Caco-2 (cell line): ENCODE data around the gene YTHDC1. TPM values are rescaled to one million over a fixed set of nuclear protein-coding genes. Genes with fewer than 3 reads are reported as not detected.

ENCODE experiments used
- BruUV-seq: library from RNA; stranded (reverse); fragments of 400-500 nt; replicated peaks from 2 replicates; lab custom pipeline; 2021; lab: Mats Ljungman, UMichigan
- CTCF ChIA-PET: fragments of 300-600 bp; sonication (Branson Sonifier 250); formaldehyde crosslinking; loops from one replicate; lab custom pipeline; 2022; ENCODE audit warnings: antibody characterized with exemption; lab: Charles Lee
- POLR2A ChIA-PET: fragments of 300-600 bp; sonication (Branson Sonifier 250); formaldehyde crosslinking; loops from one replicate; lab custom pipeline; 2022; ENCODE audit warnings: antibody characterized with exemption; lab: Charles Lee
- DNase-seq, 2 experiments: peaks; one replicate each; pipeline versions ENCODE4 v3.0.0 to v3.0.0-alpha.2; 2020 to 2022
- H3K27me3 ChIP-seq: replicated peaks from 2 replicates; pipeline ENCODE4 v1.6.0; 2011; ENCODE audit warnings: low read length; ENCODE audit not compliant: control insufficient read depth, insufficient read depth
- H3K36me3 ChIP-seq: 2 replicates; pipeline ENCODE4 v1.5.1; 2011; ENCODE audit warnings: low read length; ENCODE audit not compliant: control insufficient read depth, insufficient read depth
- H3K4me1 ChIP-seq: fragments of 250-450 bp; sonication (Bioruptor Pico); 2 replicates; pipeline ENCODE4 v1.5.1; 2020; ENCODE audit warnings: mild to moderate bottlenecking
- H3K4me3 ChIP-seq: 2 replicates; pipeline ENCODE4 v1.5.1; 2011; ENCODE audit warnings: low read depth, mild to moderate bottlenecking, control low read depth, low read length
- H3K9me3 ChIP-seq: fragments of 250-450 bp; sonication (Bioruptor Pico); 2 replicates; pipeline ENCODE4 v1.5.1; 2020; ENCODE audit warnings: mild to moderate bottlenecking, moderate library complexity
- H3K27ac Mint-ChIP-seq: one replicate; pipeline ENCODE4 v1.8.0; 2022; ENCODE audit warnings: mixed read lengths; ENCODE audit not compliant: unreplicated experiment
- H3K27me3 Mint-ChIP-seq: one replicate; pipeline ENCODE4 v1.8.0; 2022; ENCODE audit warnings: mixed read lengths; ENCODE audit not compliant: insufficient read depth, unreplicated experiment
- H3K36me3 Mint-ChIP-seq: one replicate; pipeline ENCODE4 v1.8.0; 2022; ENCODE audit warnings: mild to moderate bottlenecking, mixed read lengths; ENCODE audit not compliant: insufficient read depth, unreplicated experiment
- H3K4me1 Mint-ChIP-seq: one replicate; pipeline ENCODE4 v1.8.0; 2022; ENCODE audit warnings: low read depth, mixed read lengths; ENCODE audit not compliant: unreplicated experiment
- H3K4me3 Mint-ChIP-seq: one replicate; pipeline ENCODE4 v1.8.0; 2022; ENCODE audit warnings: mild to moderate bottlenecking, moderate library complexity, mixed read lengths; ENCODE audit not compliant: unreplicated experiment
- H3K9me3 Mint-ChIP-seq: one replicate; pipeline ENCODE4 v1.8.0; 2022; ENCODE audit warnings: mixed read lengths; ENCODE audit not compliant: unreplicated experiment
- CTCF ChIP-seq, 2 experiments: fragments of 200-600 bp in 1 of 2; IDR thresholded peaks; 1 replicate in 1 of 2; 2 replicates in 1 of 2; pipeline versions ENCODE4 v1.5.1 to v1.8.0; 2011 to 2022; ENCODE audit warnings: antibody characterized with exemption in 1 of 2, control low read depth in 1 of 2, inconsistent platforms in 1 of 2, low read depth in 1 of 2, low read length in 1 of 2, mild to moderate bottlenecking in 1 of 2, moderate library complexity in 1 of 2; ENCODE audit not compliant: insufficient read depth in 1 of 2, severe bottlenecking in 1 of 2, unreplicated experiment in 1 of 2
- intact Hi-C: fragments of 100-400 bp; cut with micrococcal nuclease; formaldehyde crosslinking; loops from one replicate; pipeline ENCODE4 v1.10.0; 2022; ENCODE audit not compliant: unreplicated experiment
- total RNA-seq: library from RNA; stranded (reverse); gene quantifications from 2 replicates; pipeline ENCODE4 v1.2.3, GENCODE V29; 2022

YTHDC1 gene
- total RNA-seq, 1 experiment from 2014 or later = 101 TPM

GRCh38 chr4:68278029-68278428 is 71.9 kb downstream of the YTHDC1 start:
- no peak overlapping the region for H3K4me3 Mint-ChIP-seq
- intact Hi-C loops = loop anchor here (10.0 kb wide), 2 partner anchors 377 to 1337 kb away; no protein-coding TSS in a partner anchor
- Histone ChIP-seq H3K9me3 (0 out of 2 replicates have a peak, but pooled peaks cover 6% of the 10 kb centered on the region), H3K36me3 (no peaks in the 10 kb centered on the region), H3K4me3 (no peak overlapping the region), H3K27me3 (no peaks in the 10 kb centered on the region), H3K4me1 (peaks cover 38% of the 10 kb centered on the region)
- DNase-seq = no peak
- no TSS peak for BruUV-seq
- peak overlapping the region; percentile 21 for H3K27ac Mint-ChIP-seq
- H3K27me3 Mint-ChIP-seq = no peaks in the 10 kb centered on the region
- H3K36me3 Mint-ChIP-seq = peaks cover 25% of the 10 kb centered on the region
- H3K9me3 Mint-ChIP-seq = peaks cover 14% of the 10 kb centered on the region
- no peak for TF ChIP-seq CTCF (IDR thresholded peaks at IDR 0.05; ENCODE audit: insufficient read depth in 1 of 2, low read depth in 1 of 2, low read length in 1 of 2, severe bottlenecking in 1 of 2, unreplicated experiment in 1 of 2)
- peaks cover 14% of the 10 kb centered on the region for H3K4me1 Mint-ChIP-seq
- CTCF ChIA-PET = no interaction called here
- POLR2A ChIA-PET = no interaction called here

- POLR2A ChIA-PET = no interaction called here
- Mint-ChIP-seq H3K9me3 (peaks cover 14% of the 10 kb centered on the region), H3K36me3 (peaks cover 25% of the 10 kb centered on the region), H3K27ac (no peak overlapping the region), H3K4me3 (no peak overlapping the region), H3K27me3 (no peaks in the 10 kb centered on the region), H3K4me1 (peaks cover 10% of the 10 kb centered on the region)
- TF ChIP-seq CTCF (IDR thresholded peaks at IDR 0.05; ENCODE audit: insufficient read depth in 1 of 2, low read depth in 1 of 2, low read length in 1 of 2, severe bottlenecking in 1 of 2, unreplicated experiment in 1 of 2) = no peak
- no peak overlapping the region for H3K4me3 ChIP-seq
- H3K27me3 ChIP-seq = no peaks in the 10 kb centered on the region
- peaks cover 38% of the 10 kb centered on the region for H3K4me1 ChIP-seq
- H3K36me3 ChIP-seq = no peaks in the 10 kb centered on the region
- intact Hi-C loops = loop anchor here (10.0 kb wide), 2 partner anchors 377 to 1337 kb away; no protein-coding TSS in a partner anchor
- CTCF ChIA-PET = no interaction called here
- DNase-seq = no peak
- 0 out of 2 replicates have a peak, but pooled peaks cover 6% of the 10 kb centered on the region for H3K9me3 ChIP-seq
- BruUV-seq = no TSS peak
Observed at GRCh38 chr4:68277627-68278026, 72.3 kb downstream of the YTHDC1 start.

- POLR2A ChIA-PET = interaction anchor here (1.2 kb wide), 1 partner anchor 77 kb away, joined by 5 read pairs; the partner anchor contains the start of gene YTHDC1
- H3K27me3 ChIP-seq = no peaks in the 10 kb centered on the region
- H3K27ac Mint-ChIP-seq = peak overlapping the region; percentile 94
- H3K4me3 Mint-ChIP-seq = peak overlapping the region; percentile 28
- intact Hi-C loops = loop anchor here (1.0 to 10.0 kb wide), 9 partner anchors 9 to 1342 kb away; no protein-coding TSS in a partner anchor
- peaks cover 25% of the 10 kb centered on the region for H3K4me1 ChIP-seq
- peaks cover 9% of the 10 kb centered on the region for H3K36me3 Mint-ChIP-seq
- peak in 1 of 2 experiments; percentile 15 for DNase-seq
- H3K27me3 Mint-ChIP-seq = no peaks in the 10 kb centered on the region
- H3K4me1 Mint-ChIP-seq = peaks cover 5% of the 10 kb centered on the region
- CTCF ChIA-PET = interaction anchor here (2.4 kb wide), 1 partner anchor 103 kb away, joined by 32 read pairs; no protein-coding TSS in a partner anchor
- TF ChIP-seq CTCF (IDR thresholded peaks at IDR 0.05; ENCODE audit: insufficient read depth in 1 of 2, low read depth in 1 of 2, low read length in 1 of 2, severe bottlenecking in 1 of 2, unreplicated experiment in 1 of 2) = no peak
- H3K9me3 Mint-ChIP-seq = peaks cover 27% of the 10 kb centered on the region
- no peaks in the 10 kb centered on the region for H3K36me3 ChIP-seq
- H3K9me3 ChIP-seq = peaks cover 11% of the 10 kb centered on the region; the same call in 1 of the 2 replicates
- H3K4me3 ChIP-seq = no peak overlapping the region
- BruUV-seq = no TSS peak
Observed at GRCh38 chr4:68272860-68273259, 77.0 kb downstream of the YTHDC1 start.
